Keratinocyte (primary cell): ENCODE results near the gene HOTAIR. TPM values are rescaled to one million over a fixed set of nuclear protein-coding genes. Genes with fewer than 3 reads are reported as not detected.

Experiments used
- DNase-seq: peaks from one replicate; pipeline ENCODE4 v3.0.0-alpha.2; 2011; ENCODE audit warnings: low read depth, missing footprints, low spot score
- FAIRE-seq: peaks from 2 replicates; lab custom pipeline; 2011; peaks lifted over from hg19 to GRCh38; lab: Jason Lieb, UNC
- H2AFZ ChIP-seq: 2 replicates; pipeline ENCODE4 v1.6.0; 2012; ENCODE audit warnings: low read length, control low read depth, inconsistent platforms; ENCODE audit not compliant: control insufficient read depth
- H3K27ac ChIP-seq: 2 replicates; pipeline ENCODE4 v1.5.1; 2011; ENCODE audit warnings: low read length; ENCODE audit not compliant: control insufficient read depth, insufficient read depth
- H3K27me3 ChIP-seq: 3 replicates; pipeline ENCODE4 v1.6.0; 2011; ENCODE audit warnings: low read length; ENCODE audit not compliant: control insufficient read depth, insufficient read depth; ENCODE audit errors: extremely low read depth
- H3K36me3 ChIP-seq, 2 experiments: 2 replicates in 1 of 2; 3 replicates in 1 of 2; pipeline ENCODE4 v1.5.1; 2011; ENCODE audit warnings: low read length in 2 of 2, mild to moderate bottlenecking in 1 of 2; ENCODE audit not compliant: control insufficient read depth in 2 of 2, insufficient read depth in 2 of 2; ENCODE audit errors: extremely low read depth in 1 of 2
- H3K4me1 ChIP-seq: 3 replicates; pipeline ENCODE4 v1.5.1; 2011; ENCODE audit warnings: low read length; ENCODE audit not compliant: control insufficient read depth, insufficient read depth; ENCODE audit errors: extremely low read depth
- H3K4me2 ChIP-seq: 3 replicates; pipeline ENCODE4 v1.6.0; 2011; ENCODE audit warnings: low read depth, low read length; ENCODE audit not compliant: control insufficient read depth, insufficient read depth; ENCODE audit errors: extremely low read depth
- H3K4me3 ChIP-seq, 3 experiments: fragments of 200-600 bp in 1 of 3; sonication (generic) in 1 of 3; 2 replicates in 2 of 3; 3 replicates in 1 of 3; pipeline ENCODE4 v1.5.1; 2011 to 2016; ENCODE audit warnings: low read length in 3 of 3, mild to moderate bottlenecking in 3 of 3, control low read depth in 2 of 3, inconsistent platforms in 1 of 3, low read depth in 1 of 3, mixed read lengths in 1 of 3, mixed run types in 1 of 3, moderate library complexity in 1 of 3; ENCODE audit not compliant: control insufficient read depth in 2 of 3, insufficient read depth in 2 of 3; ENCODE audit errors: extremely low read depth in 1 of 3
- H3K79me2 ChIP-seq: 2 replicates; pipeline ENCODE4 v1.6.0; 2012; ENCODE audit warnings: low read length; ENCODE audit not compliant: control insufficient read depth, insufficient read depth
- H3K9ac ChIP-seq: 3 replicates; pipeline ENCODE4 v1.6.0; 2011; ENCODE audit warnings: low read length; ENCODE audit not compliant: control insufficient read depth, insufficient read depth; ENCODE audit errors: extremely low read depth
- H3K9me1 ChIP-seq: 3 replicates; pipeline ENCODE4 v1.6.0; 2011; ENCODE audit warnings: low read length; ENCODE audit not compliant: control insufficient read depth, insufficient read depth; ENCODE audit errors: extremely low read depth
- H3K9me3 ChIP-seq: 2 replicates; pipeline ENCODE4 v1.5.1; 2012; ENCODE audit warnings: low read depth, low read length; ENCODE audit not compliant: control insufficient read depth
- H4K20me1 ChIP-seq: 3 replicates; pipeline ENCODE4 v1.6.0; 2011; ENCODE audit warnings: low read length; ENCODE audit not compliant: control insufficient read depth, insufficient read depth; ENCODE audit errors: extremely low read depth
- CTCF ChIP-seq, 3 experiments: IDR thresholded peaks in 1 of 3; conservative IDR thresholded peaks in 1 of 3; optimal IDR thresholded peaks in 1 of 3; 2 replicates in 2 of 3; 3 replicates in 1 of 3; pipeline versions ENCODE3 to v1.5.1; 2011; ENCODE audit warnings: low read length in 3 of 3, mild to moderate bottlenecking in 3 of 3, moderate library complexity in 2 of 3, control low read depth in 1 of 3, inconsistent platforms in 1 of 3; ENCODE audit not compliant: insufficient read depth in 2 of 3; ENCODE audit errors: extremely low read depth in 1 of 3
- EZH2 ChIP-seq: IDR thresholded peaks from one replicate; pipeline ENCODE4 v1.6.1; 2012; ENCODE audit warnings: inconsistent platforms, mild to moderate bottlenecking, low read length, moderate library complexity
- dilution Hi-C: fragments of 300-500 bp; cut with MboI; formaldehyde crosslinking; loops from one replicate; pipeline ENCODE4 v1.7.0; 2020; ENCODE audit warnings: low sequenced_read_pairs; ENCODE audit not compliant: extremely low pct_ligation_motif_present
- polyA plus RNA-seq, 5 experiments: library from polyadenylated mRNA; depleted of rRNA in 3 of 5; stranded (reverse) in 3 of 5; stranded (forward) in 1 of 5; unstranded in 1 of 5; fragments of >200 nt; gene quantifications; 1 replicate in 1 of 5; 2 replicates in 3 of 5; 3 replicates in 1 of 5; pipeline versions ENCODE4 v1.2.1 to v1.2.3, GENCODE V29; 2011 to 2012; ENCODE audit warnings: missing spikeins in 2 of 5, low read depth in 1 of 5, low replicate concordance in 1 of 5

Gene HOTAIR
- polyA plus RNA-seq, 1 donor (not counting 4 experiments of a cell fraction or from before 2014, with no cell fraction given) = 4.0 TPM

GRCh38 chr12:54000116-54001114, 25.7 kb upstream of the HOTAIR start, which contains the start of gene HOXC9:
TSS of gene HOXC9 (plus strand) at chr12:54000161. CDS start at chr12:54000189, 28 bp downstream.
- no peak for DNase-seq
- peak within 1 kb of the TSS; percentile 64 for H2AFZ ChIP-seq
- dilution Hi-C loops = no loop called here
- peak within 1 kb of the TSS; percentile 96 for H3K27ac ChIP-seq
- TF ChIP-seq EZH2 (no peak), CTCF (optimal IDR thresholded peaks at IDR 0.05 in 1 of 3, IDR thresholded peaks at IDR 0.05 in 1 of 3, conservative IDR thresholded peaks at IDR 0.05 in 1 of 3; ENCODE audit: extremely low read depth in 1 of 3, insufficient read depth in 2 of 3, low read length in 3 of 3) (no peak)
- H3K27me3 ChIP-seq = no peaks in the 10 kb centered on the region
- H3K4me1 ChIP-seq = peaks cover 32% of the 10 kb centered on the region
- FAIRE-seq = no peak
- H3K4me2 ChIP-seq = peak within 1 kb of the TSS; percentile 94
- H4K20me1 ChIP-seq = no peaks in the 10 kb centered on the region
- H3K9me1 ChIP-seq = no peaks in the 10 kb centered on the region
- H3K79me2 ChIP-seq = peaks cover 63% of the 10 kb centered on the region
- peak within 1 kb of the TSS; percentile 98 for H3K9ac ChIP-seq
- peak within 1 kb of the TSS; percentile 80 to 96 (median 82) for H3K4me3 ChIP-seq
- H3K9me3 ChIP-seq = no peaks in the 10 kb centered on the region
- H3K36me3 ChIP-seq = peaks cover 2 to 6% of the 10 kb centered on the region in 2 experiments

GRCh38 chr12:53999559-54000115, 24.9 kb upstream of the HOTAIR start:
- Histone ChIP-seq H3K9ac (peak overlapping the region; percentile 98), H3K36me3 (peaks cover 0 to 6% of the 10 kb centered on the region in 2 experiments), H3K9me1 (no peaks in the 10 kb centered on the region), H3K4me2 (peak overlapping the region; percentile 94), H3K79me2 (peaks cover 70% of the 10 kb centered on the region), H3K27ac (peak overlapping the region; percentile 96), H3K4me3 (peak overlapping the region; percentile 80 to 96 (median 82)), H4K20me1 (no peaks in the 10 kb centered on the region), H2AFZ (peak overlapping the region; percentile 64), H3K27me3 (no peaks in the 10 kb centered on the region), H3K9me3 (no peaks in the 10 kb centered on the region), H3K4me1 (peaks cover 32% of the 10 kb centered on the region)
- DNase-seq (no peak), FAIRE-seq (no peak)
- dilution Hi-C loops = no loop called here
- no peak for TF ChIP-seq EZH2
- TF ChIP-seq CTCF (optimal IDR thresholded peaks at IDR 0.05 in 1 of 3, IDR thresholded peaks at IDR 0.05 in 1 of 3, conservative IDR thresholded peaks at IDR 0.05 in 1 of 3; ENCODE audit: extremely low read depth in 1 of 3, insufficient read depth in 2 of 3, low read length in 3 of 3) = no peak
